HCEC 1CT (cell line): ENCODE measurements around the gene BEND3.

Source experiments
- DNase-seq: peaks from one replicate; pipeline ENCODE4 v3.0.0-alpha.2; 2017

Gene BEND3

GRCh38 chr6:107080036-107080435, 35.3 kb downstream of the BEND3 start:
- no peak for DNase-seq

GRCh38 chr6:107079429-107079828, 35.9 kb downstream of the BEND3 start:
- DNase-seq, result no peak

GRCh38 chr6:107077710-107078109, 37.6 kb downstream of the BEND3 start:
- no peak for DNase-seq

GRCh38 chr6:107075951-107076381, 39.3 kb downstream of the BEND3 start:
- peak; percentile 34 for DNase-seq

- no peak for DNase-seq
These were observed 44.6 kb downstream of the BEND3 start for GRCh38 chr6:107070686-107071085.

GRCh38 chr6:107069631-107070548, 45.4 kb downstream of the BEND3 start:
- no peak for DNase-seq

GRCh38 chr6:107068691-107069630, 46.4 kb downstream of the BEND3 start:
- no peak for DNase-seq

- DNase-seq, result no peak
These were observed 48.3 kb downstream of the BEND3 start for GRCh38 chr6:107066697-107067659.

GRCh38 chr6:107064579-107065065, 50.7 kb downstream of the BEND3 start:
- DNase-seq, result peak; percentile 77

- DNase-seq, result no peak
These were observed 52.6 kb downstream of the BEND3 start for GRCh38 chr6:107062691-107063090.

GRCh38 chr6:107061125-107062020, 53.9 kb downstream of the BEND3 start:
- no peak for DNase-seq

- DNase-seq, result no peak
These were observed 54.6 kb downstream of the BEND3 start for GRCh38 chr6:107060704-107061103.

- no peak for DNase-seq
These were observed 55.7 kb downstream of the BEND3 start for GRCh38 chr6:107059606-107060005.

- no peak for DNase-seq
These were observed 57.6 kb downstream of the BEND3 start for GRCh38 chr6:107057679-107058078.

GRCh38 chr6:107056796-107057195, 58.5 kb downstream of the BEND3 start:
- no peak for DNase-seq

- DNase-seq, result no peak
These were observed 67.5 kb downstream of the BEND3 start for GRCh38 chr6:107047807-107048206.

- no peak for DNase-seq
These were observed 69.3 kb downstream of the BEND3 start for GRCh38 chr6:107045826-107046675.

GRCh38 chr6:107033126-107033525, 82.2 kb downstream of the BEND3 start:
- peak; percentile 11 for DNase-seq

GRCh38 chr6:107032051-107032450, 83.3 kb downstream of the BEND3 start:
- DNase-seq, result no peak

- peak; percentile 26 for DNase-seq
These were observed 85.2 kb downstream of the BEND3 start for GRCh38 chr6:107030151-107030550.
